Adrenal gland (tissue), 5 donors: ENCODE data around the gene PPP1R9A.

Experiments
- POLR2A ChIP-seq, 2 donors: fragments of 450-650 bp; IDR thresholded peaks; one replicate each; pipeline ENCODE4 v1.6.1; 2017; ENCODE audit warnings: antibody characterized with exemption in 2 of 2, mild to moderate bottlenecking in 2 of 2, moderate library complexity in 1 of 2
- TF ChIP-seq, protein P1 (sequence below), 6 experiments: fragments of 450-650 bp in 4 of 6; fragments of 200-600 bp in 2 of 6; sonication (generic) in 1 of 6; IDR thresholded peaks; 1 replicate in 5 of 6; 2 replicates in 1 of 6; pipeline versions ENCODE4 v1.5.1 to v1.8.0; 2016 to 2021; ENCODE audit warnings: antibody characterized with exemption in 6 of 6, mild to moderate bottlenecking in 2 of 6, moderate library complexity in 1 of 6
- donor health status: DM: no; HTN: no; CAD: no.

GRCh38 chr7:94903971-94904370 is 3.4 kb upstream of the PPP1R9A start:
- TF ChIP-seq POLR2A (IDR thresholded peaks at IDR 0.05), result no peak
- TF ChIP-seq, protein P1, sequence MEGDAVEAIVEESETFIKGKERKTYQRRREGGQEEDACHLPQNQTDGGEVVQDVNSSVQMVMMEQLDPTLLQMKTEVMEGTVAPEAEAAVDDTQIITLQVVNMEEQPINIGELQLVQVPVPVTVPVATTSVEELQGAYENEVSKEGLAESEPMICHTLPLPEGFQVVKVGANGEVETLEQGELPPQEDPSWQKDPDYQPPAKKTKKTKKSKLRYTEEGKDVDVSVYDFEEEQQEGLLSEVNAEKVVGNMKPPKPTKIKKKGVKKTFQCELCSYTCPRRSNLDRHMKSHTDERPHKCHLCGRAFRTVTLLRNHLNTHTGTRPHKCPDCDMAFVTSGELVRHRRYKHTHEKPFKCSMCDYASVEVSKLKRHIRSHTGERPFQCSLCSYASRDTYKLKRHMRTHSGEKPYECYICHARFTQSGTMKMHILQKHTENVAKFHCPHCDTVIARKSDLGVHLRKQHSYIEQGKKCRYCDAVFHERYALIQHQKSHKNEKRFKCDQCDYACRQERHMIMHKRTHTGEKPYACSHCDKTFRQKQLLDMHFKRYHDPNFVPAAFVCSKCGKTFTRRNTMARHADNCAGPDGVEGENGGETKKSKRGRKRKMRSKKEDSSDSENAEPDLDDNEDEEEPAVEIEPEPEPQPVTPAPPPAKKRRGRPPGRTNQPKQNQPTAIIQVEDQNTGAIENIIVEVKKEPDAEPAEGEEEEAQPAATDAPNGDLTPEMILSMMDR (IDR thresholded peaks at IDR 0.05), result no peak
